Mesenchymal stem cell (in vitro differentiated cells and primary cell): ENCODE results near the gene MLLT3.

Source experiments
- DNase-seq: peaks from one replicate; pipeline ENCODE4 v3.0.0-alpha.2; 2013
- H2AFZ ChIP-seq: one replicate; pipeline ENCODE4 v1.6.1; 2013; ENCODE audit warnings: low read depth, mild to moderate bottlenecking, control low read depth, inconsistent platforms, low read length, moderate library complexity
- H2AK5ac ChIP-seq: 2 replicates; pipeline ENCODE4 v1.6.1; 2013; ENCODE audit warnings: low read length, moderate library complexity, mild to moderate bottlenecking, inconsistent platforms; ENCODE audit not compliant: severe bottlenecking
- H2BK120ac ChIP-seq: one replicate; pipeline ENCODE4 v1.6.1; 2013; ENCODE audit warnings: low read depth, mild to moderate bottlenecking, inconsistent platforms, low read length, moderate library complexity
- H2BK12ac ChIP-seq, 2 experiments: one replicate each; pipeline ENCODE4 v1.6.1; 2013; ENCODE audit warnings: inconsistent platforms in 2 of 2, low read length in 2 of 2, mild to moderate bottlenecking in 2 of 2, moderate library complexity in 2 of 2, control low read depth in 1 of 2
- H2BK15ac ChIP-seq: one replicate; pipeline ENCODE4 v1.6.1; 2013; ENCODE audit warnings: mild to moderate bottlenecking, low read depth, inconsistent platforms; ENCODE audit not compliant: poor library complexity, severe bottlenecking
- H2BK5ac ChIP-seq: 2 replicates; pipeline ENCODE4 v1.6.1; 2013; ENCODE audit warnings: low read depth, mild to moderate bottlenecking, low read length, control low read depth, inconsistent platforms; ENCODE audit not compliant: poor library complexity, severe bottlenecking
- H3K14ac ChIP-seq, 2 experiments: one replicate each; pipeline ENCODE4 v1.6.1; 2013; ENCODE audit warnings: inconsistent platforms in 2 of 2, low read length in 2 of 2, control low read depth in 1 of 2, mild to moderate bottlenecking in 1 of 2, moderate library complexity in 1 of 2
- H3K18ac ChIP-seq, 2 experiments: one replicate each; pipeline ENCODE4 v1.6.1; 2013; ENCODE audit warnings: inconsistent platforms in 2 of 2, low read length in 2 of 2, control low read depth in 1 of 2, low read depth in 1 of 2, mild to moderate bottlenecking in 1 of 2
- H3K23ac ChIP-seq, 2 experiments: one replicate each; pipeline ENCODE4 v1.6.1; 2013; ENCODE audit warnings: inconsistent platforms in 2 of 2, low read length in 2 of 2, mild to moderate bottlenecking in 2 of 2, moderate library complexity in 2 of 2, control low read depth in 1 of 2
- H3K27ac ChIP-seq: 2 replicates; pipeline ENCODE4 v1.5.1; 2013; ENCODE audit warnings: mild to moderate bottlenecking, moderate library complexity, low read length, control low read depth, inconsistent platforms; ENCODE audit not compliant: poor library complexity, severe bottlenecking
- H3K27me3 ChIP-seq, 2 experiments: 2 replicates each; pipeline versions ENCODE4 v1.6.1 to v1.7.0; 2013; ENCODE audit warnings: low read length in 2 of 2, mild to moderate bottlenecking in 2 of 2, moderate library complexity in 2 of 2, control low read depth in 1 of 2, inconsistent platforms in 1 of 2; ENCODE audit not compliant: control insufficient read depth in 1 of 2, insufficient read depth in 1 of 2
- H3K36me3 ChIP-seq, 2 experiments: 2 replicates each; pipeline versions ENCODE4 v1.6.1 to v1.7.0; 2013; ENCODE audit warnings: low read length in 2 of 2, control low read depth in 1 of 2, inconsistent platforms in 1 of 2, low read depth in 1 of 2, mild to moderate bottlenecking in 1 of 2; ENCODE audit not compliant: insufficient read depth in 2 of 2, control insufficient read depth in 1 of 2
- H3K4ac ChIP-seq, 2 experiments: one replicate each; pipeline ENCODE4 v1.6.1; 2013; ENCODE audit warnings: inconsistent platforms in 2 of 2, low read length in 2 of 2, mild to moderate bottlenecking in 2 of 2, moderate library complexity in 2 of 2, control low read depth in 1 of 2, low read depth in 1 of 2
- H3K4me1 ChIP-seq: 2 replicates; pipeline ENCODE4 v1.6.1; 2013; ENCODE audit warnings: low read depth, low read length, control low read depth; ENCODE audit not compliant: control insufficient read depth, insufficient read depth
- H3K4me2 ChIP-seq: 2 replicates; pipeline ENCODE4 v1.6.1; 2013; ENCODE audit warnings: low read length, mild to moderate bottlenecking, inconsistent platforms; ENCODE audit not compliant: poor library complexity, severe bottlenecking
- H3K4me3 ChIP-seq, 2 experiments: 2 replicates each; pipeline versions ENCODE4 v1.5.1 to v1.7.0; 2013; ENCODE audit warnings: low read length in 2 of 2, mild to moderate bottlenecking in 2 of 2, control low read depth in 1 of 2, low read depth in 1 of 2; ENCODE audit not compliant: insufficient read depth in 1 of 2
- H3K79me1 ChIP-seq: replicated peaks from 2 replicates; pipeline ENCODE4 v1.6.1; 2013; ENCODE audit warnings: mild to moderate bottlenecking, control low read depth, low read length, inconsistent platforms; ENCODE audit not compliant: poor library complexity, severe bottlenecking
- H3K9ac ChIP-seq: 2 replicates; pipeline ENCODE4 v1.7.0; 2013; ENCODE audit warnings: mild to moderate bottlenecking, low read length, moderate library complexity
- H3K9me3 ChIP-seq: 2 replicates; pipeline ENCODE4 v1.7.0; 2013; ENCODE audit warnings: mild to moderate bottlenecking, low read length; ENCODE audit not compliant: control insufficient read depth
- H4K8ac ChIP-seq: one replicate; pipeline ENCODE4 v1.6.1; 2013; ENCODE audit warnings: inconsistent platforms, mild to moderate bottlenecking, low read length, moderate library complexity
- H4K91ac ChIP-seq: one replicate; pipeline ENCODE4 v1.6.1; 2013; ENCODE audit warnings: mild to moderate bottlenecking, low read length, inconsistent platforms
- WGBS: methylation state at CpG from one replicate; pipeline ENCODE4 v1.1.7; 2013; ENCODE audit warnings: mixed read lengths; 5-methylcytosine and 5-hydroxymethylcytosine counted together

The MLLT3 gene

GRCh38 chr9:20361656-20362570 lies 260.4 kb downstream of the MLLT3 start:
- Histone ChIP-seq H4K8ac (no peak overlapping the region), H3K4me3 (no peak overlapping the region), H2BK120ac (no peak overlapping the region), H3K27ac (no peak overlapping the region), H4K91ac (no peak overlapping the region), H3K4ac (no peak overlapping the region), H2AFZ (no peak overlapping the region), H2AK5ac (no peak overlapping the region), H3K4me1 (no peaks in the 10 kb centered on the region), H3K4me2 (no peak overlapping the region), H3K9ac (no peak overlapping the region), H3K18ac (no peak overlapping the region), H3K14ac (no peak overlapping the region), H2BK12ac (no peak overlapping the region), H3K23ac (no peak overlapping the region), H3K79me1 (peaks cover 5% of the 10 kb centered on the region), H3K27me3 (no peaks in the 10 kb centered on the region), H2BK15ac (no peak overlapping the region), H3K9me3 (no peaks in the 10 kb centered on the region), H2BK5ac (no peak overlapping the region), H3K36me3 (peaks cover 3 to 9% of the 10 kb centered on the region in 2 experiments)
- 83% methylated on average over 1 of the region's 3 CpGs for WGBS
- DNase-seq: no peak

GRCh38 chr9:20361229-20361628 lies 261.1 kb downstream of the MLLT3 start:
- Histone ChIP-seq H3K18ac (no peak overlapping the region), H4K8ac (no peak overlapping the region), H3K23ac (no peak overlapping the region), H4K91ac (no peak overlapping the region), H3K4me1 (no peaks in the 10 kb centered on the region), H2BK12ac (no peak overlapping the region), H3K14ac (no peak overlapping the region), H3K27me3 (no peaks in the 10 kb centered on the region), H2AFZ (no peak overlapping the region), H3K9ac (no peak overlapping the region), H2BK120ac (no peak overlapping the region), H3K4me3 (no peak overlapping the region), H3K4ac (no peak overlapping the region), H2AK5ac (no peak overlapping the region), H2BK15ac (no peak overlapping the region), H3K27ac (no peak overlapping the region), H3K36me3 (peaks cover 3 to 9% of the 10 kb centered on the region in 2 experiments), H3K9me3 (no peaks in the 10 kb centered on the region), H2BK5ac (no peak overlapping the region), H3K4me2 (no peak overlapping the region), H3K79me1 (peaks cover 5% of the 10 kb centered on the region)
- WGBS: 95% methylated on average over 4 of the region's 5 CpGs
- no peak for DNase-seq

- H3K23ac ChIP-seq: no peak overlapping the region
- WGBS: 86% methylated on average over 2 of the region's 5 CpGs
Observed at GRCh38 chr9:20358207-20358606, 264.1 kb downstream of the MLLT3 start.

GRCh38 chr9:20357037-20357432 lies 265.3 kb downstream of the MLLT3 start:
- whole genome bisulfite sequencing: no CpG with 5 or more reads among the region's 2 CpGs
- Histone ChIP-seq H3K9ac (peak overlapping the region; percentile 66), H3K9me3 (no peaks in the 10 kb centered on the region), H4K8ac (no peak overlapping the region), H2AK5ac (no peak overlapping the region), H2BK5ac (no peak overlapping the region), H3K4ac (no peak overlapping the region), H2BK15ac (no peak overlapping the region), H3K27me3 (no peaks in the 10 kb centered on the region), H3K27ac (peak overlapping the region; percentile 65), H2BK12ac (no peak overlapping the region), H3K4me3 (no peak overlapping the region), H3K18ac (no peak overlapping the region), H3K79me1 (peaks cover 1% of the 10 kb centered on the region), H3K14ac (no peak overlapping the region), H4K91ac (no peak overlapping the region), H3K36me3 (peaks cover 5 to 6% of the 10 kb centered on the region in 2 experiments), H2BK120ac (no peak overlapping the region), H3K23ac (no peak overlapping the region), H3K4me1 (peaks cover 2% of the 10 kb centered on the region), H2AFZ (no peak overlapping the region), H3K4me2 (no peak overlapping the region)
- no peak for DNase-seq

More at GRCh38 chr9:20358207-20358606, 264.1 kb downstream of the MLLT3 start:
- H3K18ac ChIP-seq: no peak overlapping the region
- H3K4ac ChIP-seq: no peak overlapping the region
- H3K27ac ChIP-seq: no peak overlapping the region
- no peaks in the 10 kb centered on the region for H3K79me1 ChIP-seq
- peaks cover 4 to 8% of the 10 kb centered on the region in 2 experiments for H3K36me3 ChIP-seq
- H3K4me3 ChIP-seq: no peak overlapping the region
- H3K14ac ChIP-seq: no peak overlapping the region
- H3K4me1 ChIP-seq: peaks cover 2% of the 10 kb centered on the region
- H3K9me3 ChIP-seq: no peaks in the 10 kb centered on the region
- no peaks in the 10 kb centered on the region for H3K27me3 ChIP-seq
- H2BK15ac ChIP-seq: no peak overlapping the region
- no peak overlapping the region for H2BK5ac ChIP-seq
- H2BK120ac ChIP-seq: no peak overlapping the region
- H4K8ac ChIP-seq: no peak overlapping the region
- H3K4me2 ChIP-seq: no peak overlapping the region
- no peak overlapping the region for H2AK5ac ChIP-seq
- no peak overlapping the region for H3K9ac ChIP-seq
- peak; percentile 54 for DNase-seq
- H2AFZ ChIP-seq: no peak overlapping the region
- no peak overlapping the region for H4K91ac ChIP-seq
- no peak overlapping the region for H2BK12ac ChIP-seq
